SK-N-SH treated with all-trans-retinoic acid at 6 μM for 48 hours (cell line): ENCODE results near the gene FXYD6.

Source experiments
- ATAC-seq: fragments of 200-7000 bp; cut with Tn5 transposase; 3 replicates; pipeline ENCODE4 v1.9.1; 2020; ENCODE audit warnings: mild to moderate bottlenecking, moderate library complexity
- ARNTL ChIP-seq: fragments of 450-650 bp; formaldehyde crosslinking; IDR thresholded peaks from 2 replicates; pipeline ENCODE4 v1.5.0; 2020; ENCODE audit warnings: low read depth, mild to moderate bottlenecking, moderate library complexity, borderline replicate concordance
- BACH2 ChIP-seq: fragments of 250-450 bp; sonication (Bioruptor Pico); IDR thresholded peaks from 2 replicates; pipeline ENCODE4 v1.9.0; 2021; ENCODE audit warnings: mild to moderate bottlenecking, borderline replicate concordance
- CSDC2 ChIP-seq: fragments of 250-450 bp; sonication (Bioruptor Pico); IDR thresholded peaks from 2 replicates; pipeline ENCODE4 v1.5.0; 2020; ENCODE audit warnings: mild to moderate bottlenecking, moderate library complexity
- CSRNP3 ChIP-seq: fragments of 250-450 bp; sonication (Bioruptor Pico); IDR thresholded peaks from 2 replicates; pipeline ENCODE4 v1.5.1; 2021; ENCODE audit warnings: mild to moderate bottlenecking, moderate library complexity
- ESRRG ChIP-seq: fragments of 250-450 bp; sonication (Bioruptor Pico); IDR thresholded peaks from 2 replicates; pipeline ENCODE4 v1.6.1; 2021; ENCODE audit warnings: mild to moderate bottlenecking
- GLIS3 ChIP-seq: fragments of 250-450 bp; sonication (Bioruptor Pico); IDR thresholded peaks from 2 replicates; pipeline ENCODE4 v1.5.0; 2020; ENCODE audit warnings: mild to moderate bottlenecking, moderate library complexity
- ISL1 ChIP-seq: fragments of 250-450 bp; sonication (Bioruptor Pico); IDR thresholded peaks from 2 replicates; pipeline ENCODE4 v2.1.2; 2022; ENCODE audit warnings: mild to moderate bottlenecking, moderate library complexity
- OSR1 ChIP-seq: fragments of 250-450 bp; sonication (Bioruptor Pico); IDR thresholded peaks from 2 replicates; pipeline ENCODE4 v1.8.0; 2022; ENCODE audit warnings: moderate library complexity, mild to moderate bottlenecking, inconsistent platforms
- PPARA ChIP-seq: fragments of 250-450 bp; sonication (Bioruptor Pico); IDR thresholded peaks from 2 replicates; pipeline ENCODE4 v1.5.0; 2020; ENCODE audit warnings: mild to moderate bottlenecking, borderline replicate concordance
- RARB ChIP-seq: fragments of 250-450 bp; sonication (Bioruptor Pico); IDR thresholded peaks from 2 replicates; pipeline ENCODE4 v1.8.0; 2021; ENCODE audit warnings: mild to moderate bottlenecking, moderate library complexity
- SNAI2 ChIP-seq: fragments of 250-450 bp; sonication (Bioruptor Pico); IDR thresholded peaks from 2 replicates; pipeline ENCODE4 v1.5.0; 2020; ENCODE audit warnings: mild to moderate bottlenecking, moderate library complexity
- TCF4 ChIP-seq: fragments of 250-450 bp; sonication (Bioruptor Pico); IDR thresholded peaks from 2 replicates; pipeline ENCODE4 v1.8.0; 2021; ENCODE audit warnings: mild to moderate bottlenecking, moderate library complexity, borderline replicate concordance
- ZC3H10 ChIP-seq: fragments of 250-450 bp; sonication (Bioruptor Pico); IDR thresholded peaks from 2 replicates; pipeline ENCODE4 v1.5.1; 2021; ENCODE audit warnings: mild to moderate bottlenecking, moderate library complexity
- ZFP3 ChIP-seq: fragments of 250-450 bp; sonication (Bioruptor Pico); IDR thresholded peaks from 2 replicates; pipeline ENCODE4 v1.5.0; 2020; ENCODE audit warnings: mild to moderate bottlenecking, moderate library complexity
- ZFP30 ChIP-seq: fragments of 450-650 bp; formaldehyde crosslinking; IDR thresholded peaks from 2 replicates; pipeline ENCODE4 v1.5.0; 2022; ENCODE audit warnings: mild to moderate bottlenecking, moderate library complexity
- ZNF565 ChIP-seq: fragments of 450-650 bp; formaldehyde crosslinking; conservative IDR thresholded peaks from 2 replicates; pipeline ENCODE4 v1.5.0; 2020; ENCODE audit warnings: low read depth, mild to moderate bottlenecking, moderate library complexity
- ZNF70 ChIP-seq: fragments of 450-650 bp; formaldehyde crosslinking; IDR thresholded peaks from 2 replicates; pipeline ENCODE4 v1.5.0; 2020; ENCODE audit warnings: mild to moderate bottlenecking, moderate library complexity
- ZNF8 ChIP-seq: fragments of 450-650 bp; formaldehyde crosslinking; IDR thresholded peaks from 2 replicates; pipeline ENCODE4 v1.5.0; 2020; ENCODE audit warnings: mild to moderate bottlenecking, moderate library complexity
- TF ChIP-seq, protein P1 (sequence below): fragments of 250-450 bp; sonication (Bioruptor Pico); IDR thresholded peaks from 2 replicates; pipeline ENCODE4 v1.5.1; 2020; ENCODE audit warnings: low read depth, mild to moderate bottlenecking, moderate library complexity
- TF ChIP-seq, protein P2 (sequence below): fragments of 250-450 bp; sonication (Bioruptor Pico); IDR thresholded peaks from 2 replicates; pipeline ENCODE4 v1.5.0; 2020; ENCODE audit warnings: mild to moderate bottlenecking, moderate library complexity
- TF ChIP-seq, protein P3 (sequence below): fragments of 250-450 bp; sonication (Bioruptor Pico); IDR thresholded peaks from 2 replicates; pipeline ENCODE4 v1.8.0; 2021; ENCODE audit warnings: low read depth, mild to moderate bottlenecking, moderate library complexity, borderline replicate concordance
- TF ChIP-seq, protein P4 (sequence below): fragments of 250-450 bp; sonication (Bioruptor Pico); IDR thresholded peaks from 2 replicates; pipeline ENCODE4 v1.8.0; 2020; ENCODE audit warnings: mild to moderate bottlenecking, moderate library complexity, borderline replicate concordance

Gene FXYD6

GRCh38 chr11:117923275-117923674, 46.8 kb upstream of the FXYD6 start:
- TF ChIP-seq TCF4 (CRISPR knock-in tag) (no peak), GLIS3 (CRISPR knock-in tag) (no peak), ZNF565 (no peak), CSDC2 (CRISPR knock-in tag) (no peak), ARNTL (CRISPR knock-in tag) (no peak), PPARA (no peak), ZNF70 (no peak), ZC3H10 (no peak), ZFP30 (CRISPR knock-in tag) (no peak), ZFP3 (CRISPR knock-in tag) (no peak), RARB (CRISPR knock-in tag) (no peak)
- TF ChIP-seq, protein P1, sequence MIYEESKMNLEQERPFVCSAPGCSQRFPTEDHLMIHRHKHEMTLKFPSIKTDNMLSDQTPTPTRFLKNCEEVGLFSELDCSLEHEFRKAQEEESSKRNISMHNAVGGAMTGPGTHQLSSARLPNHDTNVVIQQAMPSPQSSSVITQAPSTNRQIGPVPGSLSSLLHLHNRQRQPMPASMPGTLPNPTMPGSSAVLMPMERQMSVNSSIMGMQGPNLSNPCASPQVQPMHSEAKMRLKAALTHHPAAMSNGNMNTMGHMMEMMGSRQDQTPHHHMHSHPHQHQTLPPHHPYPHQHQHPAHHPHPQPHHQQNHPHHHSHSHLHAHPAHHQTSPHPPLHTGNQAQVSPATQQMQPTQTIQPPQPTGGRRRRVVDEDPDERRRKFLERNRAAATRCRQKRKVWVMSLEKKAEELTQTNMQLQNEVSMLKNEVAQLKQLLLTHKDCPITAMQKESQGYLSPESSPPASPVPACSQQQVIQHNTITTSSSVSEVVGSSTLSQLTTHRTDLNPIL (CRISPR knock-in tag): no peak
- TF ChIP-seq, protein P2, sequence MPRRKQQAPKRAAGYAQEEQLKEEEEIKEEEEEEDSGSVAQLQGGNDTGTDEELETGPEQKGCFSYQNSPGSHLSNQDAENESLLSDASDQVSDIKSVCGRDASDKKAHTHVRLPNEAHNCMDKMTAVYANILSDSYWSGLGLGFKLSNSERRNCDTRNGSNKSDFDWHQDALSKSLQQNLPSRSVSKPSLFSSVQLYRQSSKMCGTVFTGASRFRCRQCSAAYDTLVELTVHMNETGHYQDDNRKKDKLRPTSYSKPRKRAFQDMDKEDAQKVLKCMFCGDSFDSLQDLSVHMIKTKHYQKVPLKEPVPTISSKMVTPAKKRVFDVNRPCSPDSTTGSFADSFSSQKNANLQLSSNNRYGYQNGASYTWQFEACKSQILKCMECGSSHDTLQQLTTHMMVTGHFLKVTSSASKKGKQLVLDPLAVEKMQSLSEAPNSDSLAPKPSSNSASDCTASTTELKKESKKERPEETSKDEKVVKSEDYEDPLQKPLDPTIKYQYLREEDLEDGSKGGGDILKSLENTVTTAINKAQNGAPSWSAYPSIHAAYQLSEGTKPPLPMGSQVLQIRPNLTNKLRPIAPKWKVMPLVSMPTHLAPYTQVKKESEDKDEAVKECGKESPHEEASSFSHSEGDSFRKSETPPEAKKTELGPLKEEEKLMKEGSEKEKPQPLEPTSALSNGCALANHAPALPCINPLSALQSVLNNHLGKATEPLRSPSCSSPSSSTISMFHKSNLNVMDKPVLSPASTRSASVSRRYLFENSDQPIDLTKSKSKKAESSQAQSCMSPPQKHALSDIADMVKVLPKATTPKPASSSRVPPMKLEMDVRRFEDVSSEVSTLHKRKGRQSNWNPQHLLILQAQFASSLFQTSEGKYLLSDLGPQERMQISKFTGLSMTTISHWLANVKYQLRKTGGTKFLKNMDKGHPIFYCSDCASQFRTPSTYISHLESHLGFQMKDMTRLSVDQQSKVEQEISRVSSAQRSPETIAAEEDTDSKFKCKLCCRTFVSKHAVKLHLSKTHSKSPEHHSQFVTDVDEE (CRISPR knock-in tag): no peak
- TF ChIP-seq, protein P3, sequence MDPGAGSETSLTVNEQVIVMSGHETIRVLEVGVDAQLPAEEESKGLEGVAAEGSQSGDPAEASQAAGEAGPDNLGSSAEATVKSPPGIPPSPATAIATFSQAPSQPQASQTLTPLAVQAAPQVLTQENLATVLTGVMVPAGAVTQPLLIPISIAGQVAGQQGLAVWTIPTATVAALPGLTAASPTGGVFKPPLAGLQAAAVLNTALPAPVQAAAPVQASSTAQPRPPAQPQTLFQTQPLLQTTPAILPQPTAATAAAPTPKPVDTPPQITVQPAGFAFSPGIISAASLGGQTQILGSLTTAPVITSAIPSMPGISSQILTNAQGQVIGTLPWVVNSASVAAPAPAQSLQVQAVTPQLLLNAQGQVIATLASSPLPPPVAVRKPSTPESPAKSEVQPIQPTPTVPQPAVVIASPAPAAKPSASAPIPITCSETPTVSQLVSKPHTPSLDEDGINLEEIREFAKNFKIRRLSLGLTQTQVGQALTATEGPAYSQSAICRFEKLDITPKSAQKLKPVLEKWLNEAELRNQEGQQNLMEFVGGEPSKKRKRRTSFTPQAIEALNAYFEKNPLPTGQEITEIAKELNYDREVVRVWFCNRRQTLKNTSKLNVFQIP (CRISPR knock-in tag): no peak
- TF ChIP-seq, protein P4, sequence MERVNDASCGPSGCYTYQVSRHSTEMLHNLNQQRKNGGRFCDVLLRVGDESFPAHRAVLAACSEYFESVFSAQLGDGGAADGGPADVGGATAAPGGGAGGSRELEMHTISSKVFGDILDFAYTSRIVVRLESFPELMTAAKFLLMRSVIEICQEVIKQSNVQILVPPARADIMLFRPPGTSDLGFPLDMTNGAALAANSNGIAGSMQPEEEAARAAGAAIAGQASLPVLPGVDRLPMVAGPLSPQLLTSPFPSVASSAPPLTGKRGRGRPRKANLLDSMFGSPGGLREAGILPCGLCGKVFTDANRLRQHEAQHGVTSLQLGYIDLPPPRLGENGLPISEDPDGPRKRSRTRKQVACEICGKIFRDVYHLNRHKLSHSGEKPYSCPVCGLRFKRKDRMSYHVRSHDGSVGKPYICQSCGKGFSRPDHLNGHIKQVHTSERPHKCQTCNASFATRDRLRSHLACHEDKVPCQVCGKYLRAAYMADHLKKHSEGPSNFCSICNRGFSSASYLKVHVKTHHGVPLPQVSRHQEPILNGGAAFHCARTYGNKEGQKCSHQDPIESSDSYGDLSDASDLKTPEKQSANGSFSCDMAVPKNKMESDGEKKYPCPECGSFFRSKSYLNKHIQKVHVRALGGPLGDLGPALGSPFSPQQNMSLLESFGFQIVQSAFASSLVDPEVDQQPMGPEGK (CRISPR knock-in tag): no peak
- TF ChIP-seq, all 23 proteins: peak for 0
- ATAC-seq: no peak

DNA sequence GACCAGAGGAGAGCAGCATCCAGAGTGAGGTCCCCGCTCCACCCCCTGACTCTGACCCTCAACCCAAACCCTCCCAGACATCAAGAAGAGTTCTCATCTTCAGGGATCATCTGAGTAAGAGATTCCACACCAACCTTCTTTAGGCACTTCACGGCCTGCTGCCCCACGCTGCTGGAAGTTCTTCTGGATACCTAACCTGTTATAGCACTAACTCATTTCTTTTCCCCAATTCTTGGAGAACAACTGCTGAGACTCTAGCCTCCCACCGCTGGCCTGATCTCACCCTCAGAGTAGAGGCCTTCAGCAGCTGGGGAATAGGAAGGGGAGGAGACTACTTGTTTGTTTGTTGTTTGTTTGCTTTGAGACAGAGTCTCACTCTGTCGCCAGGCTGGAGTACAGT, 45.4 kb upstream of the FXYD6 start:
- TF ChIP-seq CSRNP3 (CRISPR knock-in tag): no peak
- no peak for TF ChIP-seq ZFP30 (CRISPR knock-in tag)
- TF ChIP-seq, protein P4 (CRISPR knock-in tag): no peak
- no peak for TF ChIP-seq GLIS3 (CRISPR knock-in tag)
- no peak for TF ChIP-seq OSR1
- TF ChIP-seq ZC3H10: no peak
- no peak for TF ChIP-seq ESRRG
- no peak for TF ChIP-seq ZNF565
- TF ChIP-seq ARNTL (CRISPR knock-in tag): no peak
- TF ChIP-seq ZFP3 (CRISPR knock-in tag): no peak
- no peak for TF ChIP-seq ISL1 (CRISPR knock-in tag)
- no peak for TF ChIP-seq BACH2 (CRISPR knock-in tag)
- no peak for TF ChIP-seq TCF4 (CRISPR knock-in tag)
- TF ChIP-seq ZNF8 (CRISPR knock-in tag): no peak
- TF ChIP-seq RARB (CRISPR knock-in tag): no peak
- TF ChIP-seq, protein P3 (CRISPR knock-in tag): no peak
- TF ChIP-seq SNAI2: no peak
- no peak for ATAC-seq
